GM19193 (cell line): ENCODE data around the gene EGFL7.

Source experiments
- POLR2A ChIP-seq: IDR thresholded peaks from 4 replicates; pipeline ENCODE4 v1.6.1; 2011; ENCODE audit not compliant: insufficient read depth, insufficient read length; ENCODE audit errors: extremely low read depth

EGFL7 gene

GRCh38 chr9:136671254-136671614 is 8.5 kb downstream of the EGFL7 start:
- no peak for TF ChIP-seq POLR2A

DNA sequence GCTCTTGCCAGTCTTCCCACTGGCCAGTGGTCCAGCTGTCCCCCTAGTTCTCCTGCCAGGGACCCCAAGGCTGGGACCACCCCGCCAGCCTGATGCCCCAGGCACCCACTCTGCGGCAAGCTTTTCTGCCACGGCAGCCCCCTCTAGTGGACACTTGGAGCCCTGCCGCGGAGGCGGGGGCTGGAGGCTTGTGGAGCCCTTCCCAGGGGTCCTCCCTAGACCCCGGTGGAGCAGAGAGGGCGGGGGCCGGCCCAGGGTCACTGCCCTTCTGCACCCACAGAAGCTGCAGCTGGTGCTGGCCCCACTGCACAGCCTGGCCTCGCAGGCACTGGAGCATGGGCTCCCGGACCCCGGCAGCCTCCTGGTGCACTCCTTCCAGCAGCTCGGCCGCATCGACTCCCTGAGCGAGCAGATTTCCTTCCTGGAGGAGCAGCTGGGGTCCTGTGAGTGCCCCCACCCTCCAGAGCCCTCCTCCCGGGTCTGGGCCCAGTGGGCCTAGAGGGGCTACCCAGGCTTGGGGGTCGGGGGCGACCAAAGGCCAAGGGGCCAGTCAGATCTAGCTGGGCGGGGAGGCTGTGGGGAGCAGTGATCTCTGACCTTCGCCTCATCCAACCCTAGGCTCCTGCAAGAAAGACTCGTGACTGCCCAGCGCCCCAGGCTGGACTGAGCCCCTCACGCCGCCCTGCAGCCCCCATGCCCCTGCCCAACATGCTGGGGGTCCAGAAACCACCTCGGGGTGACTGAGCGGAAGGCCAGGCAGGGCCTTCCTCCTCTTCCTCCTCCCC is 9.1 kb downstream of the EGFL7 start:
- no peak for TF ChIP-seq POLR2A

- no peak for TF ChIP-seq POLR2A
Observed at GRCh38 chr9:136672431-136673087, 9.8 kb downstream of the EGFL7 start.

- no peak for TF ChIP-seq POLR2A
Observed at GRCh38 chr9:136673088-136673974, 10.6 kb downstream of the EGFL7 start.

- TF ChIP-seq POLR2A, result no peak
Observed at GRCh38 chr9:136673975-136674785, 11.5 kb downstream of the EGFL7 start.

GRCh38 chr9:136674786-136675349 is 12.2 kb downstream of the EGFL7 start:
- TF ChIP-seq POLR2A, result no peak

DNA sequence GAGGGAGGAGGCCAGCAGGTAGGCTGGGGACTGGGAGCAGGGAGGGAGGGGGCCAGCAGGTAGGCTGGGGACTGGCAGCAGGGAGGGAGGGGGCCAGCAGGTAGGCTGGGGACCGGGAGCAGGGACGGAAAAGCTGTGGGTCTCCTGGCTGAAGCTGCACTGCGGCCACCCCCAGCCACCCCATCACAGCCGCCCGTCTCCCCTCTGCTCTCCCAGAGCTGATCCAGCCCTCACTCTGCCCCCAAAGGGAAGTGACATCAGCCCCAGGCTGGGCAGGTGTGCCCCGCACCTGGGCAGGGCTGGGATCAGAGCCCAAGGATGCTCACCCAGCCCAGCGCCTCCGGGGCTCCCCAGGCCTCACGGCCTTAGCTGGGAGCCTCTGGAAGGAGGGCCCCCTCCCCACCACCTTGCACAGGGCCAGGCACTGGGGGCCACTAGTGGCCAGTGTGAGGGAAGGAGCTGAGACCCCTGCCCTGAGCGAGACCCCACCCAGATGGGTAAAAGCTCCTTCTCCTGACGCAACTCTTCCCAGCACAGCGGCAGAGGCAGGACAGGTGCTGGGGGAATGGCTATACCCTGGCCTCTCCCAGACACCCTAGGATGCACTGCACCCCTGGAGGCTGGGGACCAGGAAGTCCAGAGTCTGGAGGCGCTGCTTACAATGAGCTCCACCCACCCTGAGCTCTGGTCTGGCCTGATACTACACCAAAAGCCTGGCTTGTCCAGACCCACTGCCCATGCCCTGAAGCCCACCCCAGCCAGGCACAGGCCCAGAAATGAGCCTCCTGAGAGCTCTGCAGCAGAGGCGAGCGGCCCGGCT is 13.0 kb downstream of the EGFL7 start:
- no peak for TF ChIP-seq POLR2A

GRCh38 chr9:136676297-136676794 is 13.6 kb downstream of the EGFL7 start:
- no peak for TF ChIP-seq POLR2A

GRCh38 chr9:136676920-136677686 is 14.4 kb downstream of the EGFL7 start:
- TF ChIP-seq POLR2A, result no peak

DNA sequence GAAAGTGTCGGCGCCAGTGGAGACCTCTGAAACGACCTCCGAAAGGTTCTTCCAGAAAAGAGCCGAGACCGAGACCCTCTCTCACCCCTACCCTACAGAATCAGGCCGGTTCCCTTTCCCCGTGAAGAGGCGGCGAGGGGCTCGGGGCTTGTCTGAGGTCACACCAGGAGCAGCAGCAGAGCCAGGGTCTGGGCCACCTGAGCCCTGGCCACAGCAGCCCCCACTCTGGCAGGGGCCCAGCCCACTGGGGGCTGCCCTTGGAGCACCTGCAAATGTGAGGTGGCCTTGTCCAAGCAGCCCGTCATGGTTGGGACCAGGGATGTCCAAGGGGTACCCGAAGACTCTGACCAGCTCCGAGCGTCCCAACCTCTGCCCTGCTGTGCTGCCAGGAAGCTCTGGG is 15.3 kb downstream of the EGFL7 start:
- TF ChIP-seq POLR2A, result no peak

DNA sequence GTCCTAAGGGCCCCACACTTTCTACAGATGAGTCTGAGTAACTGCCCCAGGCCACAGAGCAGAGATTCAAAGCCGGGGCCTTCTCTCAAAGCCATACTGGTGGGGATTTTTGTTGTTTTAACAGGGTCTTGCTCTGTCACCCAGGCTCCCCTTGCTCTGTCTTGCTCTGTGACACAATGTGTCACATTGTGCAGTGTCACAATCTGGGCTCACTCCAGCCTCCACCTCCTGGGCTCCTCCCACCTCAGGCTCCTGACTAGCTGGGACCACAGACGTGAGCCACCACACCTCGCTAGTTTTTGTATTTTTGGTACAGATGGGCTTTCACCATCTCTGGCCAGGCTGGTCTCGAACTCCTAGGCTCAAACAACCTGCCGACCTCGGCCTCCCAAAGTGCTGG is 15.9 kb downstream of the EGFL7 start:
- TF ChIP-seq POLR2A, result no peak

DNA sequence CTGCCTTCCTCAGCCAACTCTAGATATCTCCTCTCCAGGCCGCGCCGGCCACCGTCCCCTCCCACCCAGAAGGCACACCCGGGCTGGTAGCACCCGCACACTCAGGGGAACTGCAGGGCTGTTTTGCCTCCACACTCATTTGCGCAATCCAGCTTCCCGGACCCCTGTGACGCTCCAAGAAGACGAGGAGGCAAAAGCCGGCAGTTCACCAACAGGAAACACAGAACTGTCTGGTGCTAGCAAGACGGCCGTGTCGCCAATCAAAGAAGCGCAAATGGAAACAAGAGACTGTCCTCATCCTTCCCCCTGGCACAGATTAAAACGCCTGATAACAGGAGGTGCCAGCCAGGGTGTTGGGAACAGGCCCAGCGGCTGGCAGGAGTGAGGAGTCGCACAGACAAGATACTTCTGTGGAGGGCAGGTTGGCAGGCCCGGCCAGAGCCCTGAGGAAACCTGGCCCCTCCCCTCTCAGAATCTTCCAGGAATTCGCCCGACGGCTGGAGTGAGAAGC is 16.8 kb downstream of the EGFL7 start:
- TF ChIP-seq POLR2A, result no peak

GRCh38 chr9:136681029-136681428 is 18.3 kb downstream of the EGFL7 start:
- no peak for TF ChIP-seq POLR2A
